ENCODE results near the gene ARHGAP23. TPM values are rescaled to one million over a fixed set of nuclear protein-coding genes. Genes with fewer than 3 reads are reported as not detected.

ARHGAP23 gene
- total and polyA plus RNA-seq, 4 donors: 18.3 to 91.7 (median 39.2) TPM

- Histone ChIP-seq H3K36me3 (ENCODE audit: control insufficient read depth in 4 of 4, insufficient read depth in 4 of 4, low read length in 4 of 4) (no peaks in the 10 kb centered on the region), H3K27me3 (ENCODE audit: control insufficient read depth in 3 of 3, insufficient read depth in 3 of 3, low read length in 2 of 3) (peaks cover 0 to 14% (median 13%) of the 10 kb centered on the region in 3 donors), H3K9me3 (ENCODE audit: control insufficient read depth in 4 of 4, insufficient read depth in 3 of 4, low read length in 3 of 4) (no peaks in the 10 kb centered on the region), H3K4me3 (no peak overlapping the region), H3K4me1 (ENCODE audit: control insufficient read depth in 5 of 5, insufficient read depth in 5 of 5, low read length in 5 of 5) (peaks cover 0 to 39% (median 10%) of the 10 kb centered on the region in 5 donors), H3K27ac (ENCODE audit: low read depth in 1 of 2, low read length in 1 of 2) (no peak overlapping the region), H3K9ac (ENCODE audit: insufficient read depth in 1 of 2, low read length in 2 of 2) (no peak overlapping the region)
- TF ChIP-seq CTCF (IDR thresholded peaks at IDR 0.05; ENCODE audit: control extremely low read depth, extremely low read depth): no peak
- no peak for ATAC-seq (ENCODE audit: insufficient read depth, low FRiP score)
- 71 to 75% methylated on average over 11 of the region's 11 CpGs for WGBS, 2 donors
- no peak for DNase-seq
Measured at GRCh38 chr17:38417210-38417951, 10.9 kb upstream of the ARHGAP23 start.

GRCh38 chr17:38418062-38418692 lies 10.1 kb upstream of the ARHGAP23 start:
- Histone ChIP-seq H3K9ac (ENCODE audit: insufficient read depth in 1 of 2, low read length in 2 of 2) (no peak overlapping the region), H3K27me3 (ENCODE audit: control insufficient read depth in 3 of 3, insufficient read depth in 3 of 3, low read length in 2 of 3) (peaks cover 0 to 14% (median 13%) of the 10 kb centered on the region in 3 donors), H3K27ac (ENCODE audit: low read depth in 1 of 2, low read length in 1 of 2) (no peak overlapping the region), H3K4me3 (no peak overlapping the region), H3K9me3 (ENCODE audit: control insufficient read depth in 4 of 4, insufficient read depth in 3 of 4, low read length in 3 of 4) (no peaks in the 10 kb centered on the region), H3K4me1 (ENCODE audit: control insufficient read depth in 5 of 5, insufficient read depth in 5 of 5, low read length in 5 of 5) (peaks cover 0 to 43% (median 10%) of the 10 kb centered on the region in 5 donors), H3K36me3 (ENCODE audit: control insufficient read depth in 4 of 4, insufficient read depth in 4 of 4, low read length in 4 of 4) (no peaks in the 10 kb centered on the region)
- 88 to 92% methylated on average over 7 of the region's 7 CpGs for WGBS, 2 donors
- ATAC-seq (ENCODE audit: insufficient read depth, low FRiP score) (no peak), DNase-seq (no peak)
- TF ChIP-seq CTCF (IDR thresholded peaks at IDR 0.05; ENCODE audit: control extremely low read depth, extremely low read depth): no peak

- H3K4me3 ChIP-seq: no peak overlapping the region
Measured at GRCh38 chr17:38418693-38419507, 9.4 kb upstream of the ARHGAP23 start.

More at GRCh38 chr17:38418693-38419507, 9.4 kb upstream of the ARHGAP23 start:
- no peaks in the 10 kb centered on the region for H3K9me3 ChIP-seq (ENCODE audit: control insufficient read depth in 4 of 4, insufficient read depth in 3 of 4, low read length in 3 of 4)
- DNase-seq (no peak), ATAC-seq (ENCODE audit: insufficient read depth, low FRiP score) (no peak)
- no peak overlapping the region for H3K9ac ChIP-seq (ENCODE audit: insufficient read depth in 1 of 2, low read length in 2 of 2)
- 6 to 14% methylated on average over 22 to 73 of the region's 78 CpGs for WGBS, 2 donors
- H3K27me3 ChIP-seq (ENCODE audit: control insufficient read depth in 3 of 3, insufficient read depth in 3 of 3, low read length in 2 of 3): peaks cover 0 to 14% (median 13%) of the 10 kb centered on the region in 3 donors
- no peak for TF ChIP-seq CTCF (IDR thresholded peaks at IDR 0.05; ENCODE audit: control extremely low read depth, extremely low read depth)
- H3K4me1 ChIP-seq (ENCODE audit: control insufficient read depth in 5 of 5, insufficient read depth in 5 of 5, low read length in 5 of 5): peaks cover 0 to 43% (median 10%) of the 10 kb centered on the region in 5 donors
- H3K36me3 ChIP-seq (ENCODE audit: control insufficient read depth in 4 of 4, insufficient read depth in 4 of 4, low read length in 4 of 4): no peaks in the 10 kb centered on the region
- no peak overlapping the region for H3K27ac ChIP-seq (ENCODE audit: low read depth in 1 of 2, low read length in 1 of 2)
